ENCODE measurements around the gene EYA2. TPM values are rescaled to one million over a fixed set of nuclear protein-coding genes. Genes with fewer than 3 reads are reported as not detected.

The EYA2 gene
- total and polyA plus RNA-seq, 4 donors = 0.17 to 0.54 (median 0.23) TPM; not detected in 1

DNA sequence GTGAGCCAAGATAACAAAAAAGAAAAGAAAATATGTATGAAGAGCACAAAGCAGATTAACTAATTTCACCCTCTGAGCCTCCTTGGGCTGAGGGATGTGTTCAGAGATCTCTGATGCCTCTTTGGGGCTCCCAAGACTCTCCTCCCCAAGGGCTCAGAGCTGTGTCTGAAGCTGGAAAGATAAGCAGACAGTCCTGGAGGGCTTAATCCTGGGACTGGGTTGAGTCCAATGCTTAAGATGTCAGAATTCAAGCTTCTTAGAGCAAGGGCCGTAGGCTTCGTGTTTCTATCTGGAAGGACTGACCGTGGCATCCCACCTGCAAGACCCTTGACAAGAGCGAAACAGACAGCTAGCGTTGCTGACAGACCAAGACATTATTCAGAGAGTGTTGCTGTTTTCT is 232.9 kb downstream of the EYA2 start:
- Histone ChIP-seq H3K36me3 (ENCODE audit: control insufficient read depth in 4 of 4, insufficient read depth in 3 of 4, low read depth in 1 of 4, low read length in 3 of 4) (no peaks in the 10 kb centered on the region), H3K4me1 (ENCODE audit: control insufficient read depth in 4 of 4, insufficient read depth in 4 of 4, low read length in 3 of 4) (peaks cover 0 to 6% (median 0%) of the 10 kb centered on the region in 4 donors), H3K9ac (ENCODE audit: low read depth in 1 of 2, low read length in 2 of 2) (no peak overlapping the region), H3K9me3 (ENCODE audit: control insufficient read depth in 4 of 4, low read length in 3 of 4) (no peaks in the 10 kb centered on the region), H3K4me3 (ENCODE audit: low read depth in 1 of 3, low read length in 3 of 3) (no peak overlapping the region), H3K27me3 (ENCODE audit: control insufficient read depth in 4 of 4, insufficient read depth in 4 of 4, low read length in 3 of 4) (no peaks in the 10 kb centered on the region), H3K27ac (ENCODE audit: low read depth in 1 of 2, low read length in 2 of 2) (no peak overlapping the region)
- no peak for DNase-seq (ENCODE audit: low spot score)
- WGBS = 87% methylated on average over 5 of the region's 5 CpGs
- TF ChIP-seq HNF4G (IDR thresholded peaks at IDR 0.05) = no peak
- no peak for TF ChIP-seq RAD21 (IDR thresholded peaks at IDR 0.05)
- TF ChIP-seq RXRA (IDR thresholded peaks at IDR 0.05) = no peak
- no peak for TF ChIP-seq EGR1 (IDR thresholded peaks at IDR 0.05; ENCODE audit: low read depth in 2 of 2)
- TF ChIP-seq, protein P1, sequence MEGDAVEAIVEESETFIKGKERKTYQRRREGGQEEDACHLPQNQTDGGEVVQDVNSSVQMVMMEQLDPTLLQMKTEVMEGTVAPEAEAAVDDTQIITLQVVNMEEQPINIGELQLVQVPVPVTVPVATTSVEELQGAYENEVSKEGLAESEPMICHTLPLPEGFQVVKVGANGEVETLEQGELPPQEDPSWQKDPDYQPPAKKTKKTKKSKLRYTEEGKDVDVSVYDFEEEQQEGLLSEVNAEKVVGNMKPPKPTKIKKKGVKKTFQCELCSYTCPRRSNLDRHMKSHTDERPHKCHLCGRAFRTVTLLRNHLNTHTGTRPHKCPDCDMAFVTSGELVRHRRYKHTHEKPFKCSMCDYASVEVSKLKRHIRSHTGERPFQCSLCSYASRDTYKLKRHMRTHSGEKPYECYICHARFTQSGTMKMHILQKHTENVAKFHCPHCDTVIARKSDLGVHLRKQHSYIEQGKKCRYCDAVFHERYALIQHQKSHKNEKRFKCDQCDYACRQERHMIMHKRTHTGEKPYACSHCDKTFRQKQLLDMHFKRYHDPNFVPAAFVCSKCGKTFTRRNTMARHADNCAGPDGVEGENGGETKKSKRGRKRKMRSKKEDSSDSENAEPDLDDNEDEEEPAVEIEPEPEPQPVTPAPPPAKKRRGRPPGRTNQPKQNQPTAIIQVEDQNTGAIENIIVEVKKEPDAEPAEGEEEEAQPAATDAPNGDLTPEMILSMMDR (IDR thresholded peaks at IDR 0.05; ENCODE audit: low read depth, low read length, missing input control) = no peak
- no peak for TF ChIP-seq HNF4A (conservative IDR thresholded peaks at IDR 0.05)

DNA sequence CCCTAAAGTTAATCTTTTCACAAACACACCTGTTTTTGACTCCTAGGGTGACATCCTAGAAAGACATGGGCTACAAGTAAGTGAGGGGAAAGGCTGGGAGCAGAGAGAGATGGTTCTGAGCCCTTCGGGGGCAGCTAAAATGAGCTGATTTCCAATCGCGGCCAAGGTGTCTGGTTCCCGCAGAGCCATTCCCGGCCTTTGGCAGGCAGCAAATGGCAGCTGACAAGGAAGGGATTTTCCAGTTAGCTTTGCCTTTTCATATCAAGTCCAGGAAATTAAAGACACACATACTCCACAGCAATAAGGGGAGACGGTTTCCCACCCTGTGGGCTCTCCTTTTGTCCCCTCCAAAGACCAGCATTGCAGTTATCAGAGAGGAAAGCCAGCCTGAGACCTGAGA is 233.4 kb downstream of the EYA2 start:
- WGBS = 48% methylated on average over 6 of the region's 6 CpGs
- no peak overlapping the region for H3K4me3 ChIP-seq (ENCODE audit: low read depth in 1 of 3, low read length in 3 of 3)
- DNase-seq (ENCODE audit: low spot score) = no peak
- H3K4me1 ChIP-seq (ENCODE audit: control insufficient read depth in 4 of 4, insufficient read depth in 4 of 4, low read length in 3 of 4) = peaks cover 0 to 6% (median 0%) of the 10 kb centered on the region in 4 donors
- H3K36me3 ChIP-seq (ENCODE audit: control insufficient read depth in 4 of 4, insufficient read depth in 3 of 4, low read depth in 1 of 4, low read length in 3 of 4) = no peaks in the 10 kb centered on the region
- H3K27me3 ChIP-seq (ENCODE audit: control insufficient read depth in 4 of 4, insufficient read depth in 4 of 4, low read length in 3 of 4) = no peaks in the 10 kb centered on the region
- no peak overlapping the region for H3K9ac ChIP-seq (ENCODE audit: low read depth in 1 of 2, low read length in 2 of 2)
- no peaks in the 10 kb centered on the region for H3K9me3 ChIP-seq (ENCODE audit: control insufficient read depth in 4 of 4, low read length in 3 of 4)
- H3K27ac ChIP-seq (ENCODE audit: low read depth in 1 of 2, low read length in 2 of 2) = no peak overlapping the region
- TF ChIP-seq FOXA2 (IDR thresholded peaks at IDR 0.05) = no peak
- no peak for TF ChIP-seq FOXA1 (IDR thresholded peaks at IDR 0.05)
- no peak for TF ChIP-seq EGR1 (IDR thresholded peaks at IDR 0.05; ENCODE audit: low read depth in 2 of 2)
- no peak for TF ChIP-seq HNF4A (conservative IDR thresholded peaks at IDR 0.05)
- TF ChIP-seq RXRA (IDR thresholded peaks at IDR 0.05) = no peak
- TF ChIP-seq, protein P1 (IDR thresholded peaks at IDR 0.05; ENCODE audit: low read depth, low read length, missing input control) = no peak
- TF ChIP-seq, protein P2, sequence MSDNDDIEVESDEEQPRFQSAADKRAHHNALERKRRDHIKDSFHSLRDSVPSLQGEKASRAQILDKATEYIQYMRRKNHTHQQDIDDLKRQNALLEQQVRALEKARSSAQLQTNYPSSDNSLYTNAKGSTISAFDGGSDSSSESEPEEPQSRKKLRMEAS (IDR thresholded peaks at IDR 0.05) = no peak
- TF ChIP-seq JUND (IDR thresholded peaks at IDR 0.05) = no peak
- TF ChIP-seq, protein P3, sequence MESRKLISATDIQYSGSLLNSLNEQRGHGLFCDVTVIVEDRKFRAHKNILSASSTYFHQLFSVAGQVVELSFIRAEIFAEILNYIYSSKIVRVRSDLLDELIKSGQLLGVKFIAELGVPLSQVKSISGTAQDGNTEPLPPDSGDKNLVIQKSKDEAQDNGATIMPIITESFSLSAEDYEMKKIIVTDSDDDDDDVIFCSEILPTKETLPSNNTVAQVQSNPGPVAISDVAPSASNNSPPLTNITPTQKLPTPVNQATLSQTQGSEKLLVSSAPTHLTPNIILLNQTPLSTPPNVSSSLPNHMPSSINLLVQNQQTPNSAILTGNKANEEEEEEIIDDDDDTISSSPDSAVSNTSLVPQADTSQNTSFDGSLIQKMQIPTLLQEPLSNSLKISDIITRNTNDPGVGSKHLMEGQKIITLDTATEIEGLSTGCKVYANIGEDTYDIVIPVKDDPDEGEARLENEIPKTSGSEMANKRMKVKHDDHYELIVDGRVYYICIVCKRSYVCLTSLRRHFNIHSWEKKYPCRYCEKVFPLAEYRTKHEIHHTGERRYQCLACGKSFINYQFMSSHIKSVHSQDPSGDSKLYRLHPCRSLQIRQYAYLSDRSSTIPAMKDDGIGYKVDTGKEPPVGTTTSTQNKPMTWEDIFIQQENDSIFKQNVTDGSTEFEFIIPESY (IDR thresholded peaks at IDR 0.05) = no peak
- TF ChIP-seq YY1 (IDR thresholded peaks at IDR 0.05) = no peak
- no peak for TF ChIP-seq HNF4G (IDR thresholded peaks at IDR 0.05)
